ENCODE results near the gene TOMT. TPM values are rescaled to one million over a fixed set of nuclear protein-coding genes. Genes with fewer than 3 reads are reported as not detected.
"Not testable (repeated sequence)": the region's sequence is repeated elsewhere in the genome, so short reads cannot be mapped to it uniquely, and the experiment has no call there.

TOMT gene
- total and polyA plus RNA-seq, 7 experiments from 2014 or later = 0.42 TPM; not detected in 6

- no peaks in the 10 kb centered on the region for H3K27me3 ChIP-seq (ENCODE audit: control insufficient read depth in 2 of 2, insufficient read depth in 2 of 2, low read length in 2 of 2)
- CTCF ChIA-PET = no interaction called here
- no peaks in the 10 kb centered on the region for H3K36me3 ChIP-seq (ENCODE audit: control insufficient read depth in 2 of 3, insufficient read depth in 3 of 3, low read length in 3 of 3)
- H3K4me3 Mint-ChIP-seq = no peak overlapping the region
- no peak overlapping the region for H3K27ac ChIP-seq (ENCODE audit: low read depth, low read length)
- H3K4me3 ChIP-seq (ENCODE audit: low read length) = no peak overlapping the region
- POLR2A ChIA-PET = no interaction called here
- H3K4me1 Mint-ChIP-seq = peaks cover 0 to 6% (median 0%) of the 10 kb centered on the region in 7 donors
- peaks cover 9 to 19% (median 12%) of the 10 kb centered on the region in 5 donors for H3K27me3 Mint-ChIP-seq
- peaks cover 0 to 26% (median 2%) of the 10 kb centered on the region in 11 donors for H3K9me3 Mint-ChIP-seq
- H3K4me1 ChIP-seq (ENCODE audit: control insufficient read depth in 2 of 2, insufficient read depth in 2 of 2, low read length in 2 of 2) = no peaks in the 10 kb centered on the region
- intact Hi-C loops (cut with micrococcal nuclease) = no loop called here
- H3K36me3 Mint-ChIP-seq = peaks cover 0 to 12% (median 0%) of the 10 kb centered on the region in 5 donors
- no peak overlapping the region for H3K27ac Mint-ChIP-seq
- DNase-seq = no peak
- no peaks in the 10 kb centered on the region for H3K9me3 ChIP-seq (ENCODE audit: control insufficient read depth in 2 of 3, low read length in 3 of 3)
- no peak for ATAC-seq
Measured at GRCh38 chr11:72123117-72123653, 17.5 kb downstream of the TOMT start.

GRCh38 chr11:72124046-72124445 lies 18.3 kb downstream of the TOMT start:
- H3K4me3 ChIP-seq (ENCODE audit: low read length) = no peak overlapping the region
- peaks cover 0 to 5% (median 0%) of the 10 kb centered on the region in 7 donors for H3K4me1 Mint-ChIP-seq
- H3K9me3 ChIP-seq (ENCODE audit: control insufficient read depth in 2 of 3, low read length in 3 of 3) = no peaks in the 10 kb centered on the region
- DNase-seq = no peak
- H3K27ac ChIP-seq (ENCODE audit: low read depth, low read length) = no peak overlapping the region
- H3K36me3 Mint-ChIP-seq = peaks cover 3 to 19% (median 7%) of the 10 kb centered on the region in 5 donors
- H3K36me3 ChIP-seq (ENCODE audit: control insufficient read depth in 2 of 3, insufficient read depth in 3 of 3, low read length in 3 of 3) = no peaks in the 10 kb centered on the region
- no peak overlapping the region for H3K27ac Mint-ChIP-seq
- no peak overlapping the region for H3K4me3 Mint-ChIP-seq
- H3K27me3 Mint-ChIP-seq = peaks cover 9 to 23% (median 14%) of the 10 kb centered on the region in 5 donors
- peaks cover 4 to 34% (median 10%) of the 10 kb centered on the region in 11 donors for H3K9me3 Mint-ChIP-seq
- H3K4me1 ChIP-seq (ENCODE audit: control insufficient read depth in 2 of 2, insufficient read depth in 2 of 2, low read length in 2 of 2) = no peaks in the 10 kb centered on the region
- ATAC-seq = no peak
- POLR2A ChIA-PET = no interaction called here
- CTCF ChIA-PET = no interaction called here
- intact Hi-C loops (cut with micrococcal nuclease) = no loop called here
- no peaks in the 10 kb centered on the region for H3K27me3 ChIP-seq (ENCODE audit: control insufficient read depth in 2 of 2, insufficient read depth in 2 of 2, low read length in 2 of 2)

DNA sequence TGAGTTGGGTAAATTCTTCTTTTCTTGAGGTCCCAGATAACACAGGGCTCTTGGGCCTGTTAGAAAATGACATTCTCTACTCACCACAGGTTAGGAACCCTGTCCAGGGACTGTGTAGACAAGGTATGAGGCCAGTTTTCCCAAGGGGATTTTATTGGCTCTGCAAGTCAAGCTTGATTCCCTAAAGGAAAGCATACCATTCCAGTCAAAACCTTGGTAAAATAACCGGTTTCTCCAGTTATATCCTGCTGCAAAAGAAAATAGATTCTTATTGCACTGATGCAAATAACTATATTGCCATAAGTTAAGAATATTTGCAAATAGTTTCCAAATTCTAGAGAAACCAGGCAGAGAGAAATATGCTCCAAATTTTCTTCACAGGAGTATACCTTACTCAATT lies 20.2 kb downstream of the TOMT start:
- no peak overlapping the region for H3K27ac Mint-ChIP-seq
- intact Hi-C loops (cut with micrococcal nuclease) = no loop called here
- Histone ChIP-seq H3K27me3 (ENCODE audit: control insufficient read depth in 2 of 2, insufficient read depth in 2 of 2, low read length in 2 of 2) (no peaks in the 10 kb centered on the region), H3K36me3 (ENCODE audit: control insufficient read depth in 2 of 3, insufficient read depth in 3 of 3, low read length in 3 of 3) (no peaks in the 10 kb centered on the region), H3K4me1 (ENCODE audit: control insufficient read depth in 2 of 2, insufficient read depth in 2 of 2, low read length in 2 of 2) (no peaks in the 10 kb centered on the region), H3K4me3 (ENCODE audit: low read length) (no peak overlapping the region), H3K27ac (ENCODE audit: low read depth, low read length) (no peak overlapping the region), H3K9me3 (ENCODE audit: control insufficient read depth in 2 of 3, low read length in 3 of 3) (no peaks in the 10 kb centered on the region)
- ChIA-PET POLR2A (interaction anchor here (0.8 kb wide), 1 partner anchor 13 kb away, joined by 3 read pairs; no protein-coding TSS in a partner anchor), CTCF (no interaction called here)
- ATAC-seq (no peak), DNase-seq (no peak)
- peaks cover 4 to 20% (median 11%) of the 10 kb centered on the region in 5 donors for H3K36me3 Mint-ChIP-seq
- peaks cover 8 to 43% (median 12%) of the 10 kb centered on the region in 11 donors for H3K9me3 Mint-ChIP-seq
- peaks cover 0 to 5% (median 0%) of the 10 kb centered on the region in 7 donors for H3K4me1 Mint-ChIP-seq
- peaks cover 2 to 27% (median 17%) of the 10 kb centered on the region in 5 donors for H3K27me3 Mint-ChIP-seq
- H3K4me3 Mint-ChIP-seq = no peak overlapping the region

GRCh38 chr11:72127923-72128322 lies 22.2 kb downstream of the TOMT start:
- peaks cover 0 to 28% (median 17%) of the 10 kb centered on the region in 5 donors for H3K27me3 Mint-ChIP-seq
- ATAC-seq (no peak), DNase-seq (no peak)
- Histone ChIP-seq H3K4me1 (ENCODE audit: control insufficient read depth in 2 of 2, insufficient read depth in 2 of 2, low read length in 2 of 2) (no peaks in the 10 kb centered on the region), H3K9me3 (ENCODE audit: control insufficient read depth in 2 of 3, low read length in 3 of 3) (no peaks in the 10 kb centered on the region), H3K27ac (ENCODE audit: low read depth, low read length) (no peak overlapping the region), H3K27me3 (ENCODE audit: control insufficient read depth in 2 of 2, insufficient read depth in 2 of 2, low read length in 2 of 2) (no peaks in the 10 kb centered on the region), H3K4me3 (ENCODE audit: low read length) (no peak overlapping the region), H3K36me3 (ENCODE audit: control insufficient read depth in 2 of 3, insufficient read depth in 3 of 3, low read length in 3 of 3) (no peaks in the 10 kb centered on the region)
- H3K4me3 Mint-ChIP-seq = no peak overlapping the region
- no peak overlapping the region for H3K27ac Mint-ChIP-seq
- intact Hi-C loops (cut with micrococcal nuclease) = no loop called here
- peaks cover 8 to 43% (median 12%) of the 10 kb centered on the region in 11 donors for H3K9me3 Mint-ChIP-seq
- peaks cover 4 to 18% (median 11%) of the 10 kb centered on the region in 5 donors for H3K36me3 Mint-ChIP-seq
- H3K4me1 Mint-ChIP-seq = peaks cover 0 to 5% (median 0%) of the 10 kb centered on the region in 7 donors
- ChIA-PET POLR2A (interaction anchor here (0.7 kb wide), 1 partner anchor 94 kb away, joined by 4 read pairs; no protein-coding TSS in a partner anchor), CTCF (interaction anchor here (0.6 to 2.9 kb wide), 3 partner anchors 16 to 372 kb away, joined by 3 to 9 read pairs (median 3); no protein-coding TSS in a partner anchor)

DNA sequence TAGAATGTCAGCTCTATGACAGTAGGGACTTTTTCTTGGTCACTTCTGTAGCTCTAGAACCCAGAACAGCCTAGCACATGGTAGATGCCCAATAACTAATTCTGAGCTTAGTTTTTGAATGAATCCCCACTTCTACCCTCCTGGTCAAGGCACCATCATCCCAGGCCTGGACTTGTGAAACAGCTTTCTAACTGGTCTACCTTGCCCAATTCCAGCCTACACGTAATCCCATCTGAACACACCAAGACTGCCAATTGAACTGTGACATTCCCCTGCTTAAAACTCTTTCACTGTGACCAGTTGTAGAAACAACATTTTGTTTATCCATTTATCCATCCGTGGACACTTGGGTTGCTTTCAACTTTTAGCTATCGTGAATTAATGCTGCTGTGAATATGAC lies 23.7 kb downstream of the TOMT start:
- Histone ChIP-seq H3K27ac (ENCODE audit: low read depth, low read length) (no peak overlapping the region), H3K4me3 (ENCODE audit: low read length) (no peak overlapping the region), H3K36me3 (ENCODE audit: control insufficient read depth in 2 of 3, insufficient read depth in 3 of 3, low read length in 3 of 3) (no peaks in the 10 kb centered on the region), H3K4me1 (ENCODE audit: control insufficient read depth in 2 of 2, insufficient read depth in 2 of 2, low read length in 2 of 2) (no peaks in the 10 kb centered on the region), H3K27me3 (ENCODE audit: control insufficient read depth in 2 of 2, insufficient read depth in 2 of 2, low read length in 2 of 2) (no peaks in the 10 kb centered on the region), H3K9me3 (ENCODE audit: control insufficient read depth in 2 of 3, low read length in 3 of 3) (no peaks in the 10 kb centered on the region)
- no peak overlapping the region for H3K27ac Mint-ChIP-seq
- H3K27me3 Mint-ChIP-seq = peaks cover 0 to 36% (median 16%) of the 10 kb centered on the region in 5 donors
- DNase-seq = no peak
- peaks cover 4 to 18% (median 11%) of the 10 kb centered on the region in 5 donors for H3K36me3 Mint-ChIP-seq
- CTCF ChIA-PET = interaction anchor here (2.9 kb wide), 1 partner anchor 14 kb away, joined by 9 read pairs; no protein-coding TSS in a partner anchor
- no peak overlapping the region for H3K4me3 Mint-ChIP-seq
- H3K4me1 Mint-ChIP-seq = peaks cover 0 to 4% (median 0%) of the 10 kb centered on the region in 7 donors
- POLR2A ChIA-PET = no interaction called here
- H3K9me3 Mint-ChIP-seq = peaks cover 8 to 43% (median 12%) of the 10 kb centered on the region in 11 donors
- intact Hi-C loops (cut with micrococcal nuclease) = no loop called here
- no peak for ATAC-seq

DNA sequence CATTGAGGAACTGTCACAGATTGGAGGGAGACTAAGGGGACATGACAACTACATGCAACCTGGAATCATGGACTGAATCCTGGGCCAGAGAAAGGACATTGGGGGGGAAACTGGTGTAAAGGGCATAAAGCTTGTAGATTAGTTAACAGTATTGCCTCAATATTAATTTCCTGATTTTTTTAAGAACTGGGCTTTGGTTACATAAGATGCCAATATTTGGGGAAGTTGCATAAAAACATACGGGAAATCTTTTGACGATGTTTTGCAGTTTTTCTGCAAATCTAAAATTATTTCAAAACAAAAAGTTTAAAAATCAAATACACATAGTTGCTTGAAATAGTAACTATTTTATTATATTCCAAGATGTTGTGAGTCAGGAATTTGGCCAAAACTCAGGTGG lies 26.9 kb downstream of the TOMT start:
- Histone ChIP-seq H3K27me3 (ENCODE audit: control insufficient read depth in 2 of 2, insufficient read depth in 2 of 2, low read length in 2 of 2) (no peaks in the 10 kb centered on the region), H3K4me1 (ENCODE audit: control insufficient read depth in 2 of 2, insufficient read depth in 2 of 2, low read length in 2 of 2) (no peaks in the 10 kb centered on the region), H3K27ac (ENCODE audit: low read depth, low read length) (no peak overlapping the region), H3K36me3 (ENCODE audit: control insufficient read depth in 2 of 3, insufficient read depth in 3 of 3, low read length in 3 of 3) (no peaks in the 10 kb centered on the region), H3K9me3 (ENCODE audit: control insufficient read depth in 2 of 3, low read length in 3 of 3) (no peaks in the 10 kb centered on the region), H3K4me3 (ENCODE audit: low read length) (no peak overlapping the region)
- ChIA-PET POLR2A (no interaction called here), CTCF (no interaction called here)
- Mint-ChIP-seq H3K9me3 (peaks cover 8 to 23% (median 17%) of the 10 kb centered on the region in 11 donors), H3K36me3 (peaks cover 5 to 14% (median 11%) of the 10 kb centered on the region in 5 donors), H3K27ac (no peak overlapping the region), H3K4me1 (peaks cover 0 to 4% (median 0%) of the 10 kb centered on the region in 7 donors), H3K4me3 (no peak overlapping the region), H3K27me3 (peaks cover 0 to 31% (median 15%) of the 10 kb centered on the region in 5 donors)
- intact Hi-C loops (cut with micrococcal nuclease) = no loop called here
- DNase-seq (no peak), ATAC-seq (no peak)

- H3K36me3 Mint-ChIP-seq; H3K9me3 Mint-ChIP-seq; H3K4me3 Mint-ChIP-seq; H3K27me3 ChIP-seq (ENCODE audit: control insufficient read depth in 2 of 2, insufficient read depth in 2 of 2, low read length in 2 of 2); H3K27ac ChIP-seq (ENCODE audit: low read depth, low read length); H3K4me3 ChIP-seq (ENCODE audit: low read length); H3K4me1 Mint-ChIP-seq; DNase-seq; intact Hi-C loops (cut with micrococcal nuclease); H3K4me1 ChIP-seq (ENCODE audit: control insufficient read depth in 2 of 2, insufficient read depth in 2 of 2, low read length in 2 of 2); H3K36me3 ChIP-seq (ENCODE audit: control insufficient read depth in 2 of 3, insufficient read depth in 3 of 3, low read length in 3 of 3); H3K9me3 ChIP-seq (ENCODE audit: control insufficient read depth in 2 of 3, low read length in 3 of 3): not testable (repeated sequence)
- peak; percentile 57 for ATAC-seq
- POLR2A ChIA-PET = interaction anchor here (0.8 kb wide), 1 partner anchor 15 kb away, joined by 4 read pairs; no protein-coding TSS in a partner anchor
- peaks cover 0 to 18% (median 5%) of the 10 kb centered on the region in 5 donors for H3K27me3 Mint-ChIP-seq
- H3K27ac Mint-ChIP-seq = peak within 1 kb of the TSS in 1 of 9 donors; percentile 28
- CTCF ChIA-PET = interaction anchor here (0.6 to 0.7 kb wide), 3 partner anchors 8 to 110 kb away, joined by 3 read pairs; no protein-coding TSS in a partner anchor
Measured at GRCh38 chr11:72135473-72135872, 29.7 kb downstream of the TOMT start, which contains the start of gene FOLR3. FOLR3 (plus strand) TSS chr11:72135725; CDS start chr11:72135953, 228 bp downstream.
